ENCODE results near the gene POU6F2.

DNA sequence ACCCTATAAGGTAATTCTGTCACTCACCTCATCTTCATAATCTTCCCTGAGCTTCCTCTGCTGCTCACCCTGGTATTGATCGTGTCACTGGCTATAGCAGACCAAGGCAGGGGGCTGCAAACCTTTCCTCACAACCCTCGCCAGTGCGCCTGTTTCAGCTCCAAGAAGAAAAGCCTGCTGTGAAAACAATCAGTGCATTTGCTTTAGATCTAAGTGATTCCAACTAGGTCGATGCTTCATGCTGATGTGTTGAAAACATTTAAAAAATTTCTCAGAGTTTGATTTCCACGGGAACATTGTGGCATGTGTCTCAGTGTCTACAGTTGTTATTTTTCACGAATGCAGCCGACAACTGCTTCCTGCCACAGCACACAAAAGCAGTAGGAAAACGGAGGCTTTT is 27.3 kb downstream of the POU6F2 start:
- TF ChIP-seq, protein P1, sequence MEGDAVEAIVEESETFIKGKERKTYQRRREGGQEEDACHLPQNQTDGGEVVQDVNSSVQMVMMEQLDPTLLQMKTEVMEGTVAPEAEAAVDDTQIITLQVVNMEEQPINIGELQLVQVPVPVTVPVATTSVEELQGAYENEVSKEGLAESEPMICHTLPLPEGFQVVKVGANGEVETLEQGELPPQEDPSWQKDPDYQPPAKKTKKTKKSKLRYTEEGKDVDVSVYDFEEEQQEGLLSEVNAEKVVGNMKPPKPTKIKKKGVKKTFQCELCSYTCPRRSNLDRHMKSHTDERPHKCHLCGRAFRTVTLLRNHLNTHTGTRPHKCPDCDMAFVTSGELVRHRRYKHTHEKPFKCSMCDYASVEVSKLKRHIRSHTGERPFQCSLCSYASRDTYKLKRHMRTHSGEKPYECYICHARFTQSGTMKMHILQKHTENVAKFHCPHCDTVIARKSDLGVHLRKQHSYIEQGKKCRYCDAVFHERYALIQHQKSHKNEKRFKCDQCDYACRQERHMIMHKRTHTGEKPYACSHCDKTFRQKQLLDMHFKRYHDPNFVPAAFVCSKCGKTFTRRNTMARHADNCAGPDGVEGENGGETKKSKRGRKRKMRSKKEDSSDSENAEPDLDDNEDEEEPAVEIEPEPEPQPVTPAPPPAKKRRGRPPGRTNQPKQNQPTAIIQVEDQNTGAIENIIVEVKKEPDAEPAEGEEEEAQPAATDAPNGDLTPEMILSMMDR (IDR thresholded peaks at IDR 0.05) = no peak
- TF ChIP-seq POLR2A (IDR thresholded peaks at IDR 0.05) (no peak), EP300 (IDR thresholded peaks at IDR 0.05; ENCODE audit: low read depth) (no peak)

Data from transverse colon (tissue), 3 donors.